ENCODE measurements around the gene HLA-DQB2. TPM values are rescaled to one million over a fixed set of nuclear protein-coding genes. Genes with fewer than 3 reads are reported as not detected.
A peak's percentile ranks its signal among the peaks of the same experiment; 100 is the strongest.

Gene HLA-DQB2
- total RNA-seq, 4 donors from 2014 or later, result 0.41 to 9.8 TPM; not detected in 2

DNA sequence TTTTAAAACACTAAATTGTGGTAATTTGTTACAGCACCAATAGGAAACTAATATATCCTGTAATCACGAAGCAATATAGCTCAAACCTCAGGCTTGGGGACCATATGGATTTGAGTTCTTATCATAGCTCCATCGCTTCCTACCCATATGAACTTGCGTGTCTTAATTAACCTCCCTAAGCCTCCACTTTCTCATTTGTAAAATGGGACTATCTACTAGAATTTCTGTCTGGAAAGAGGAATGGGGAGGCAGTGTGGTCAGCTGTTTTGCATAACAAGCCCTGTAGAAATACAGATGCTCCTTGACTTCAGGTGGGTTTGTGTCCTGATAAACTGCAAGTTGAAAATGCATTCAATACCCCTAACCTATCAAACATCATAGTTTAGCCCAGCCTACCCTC, 36.4 kb upstream of the HLA-DQB2 start:
- no peak overlapping the region for H3K27ac ChIP-seq
- TF ChIP-seq CTCF (IDR thresholded peaks at IDR 0.05) (no peak), POLR2A (IDR thresholded peaks at IDR 0.05) (no peak)
- H3K4me1 ChIP-seq, result no peaks in the 10 kb centered on the region
- H3K4me3 ChIP-seq, result no peak overlapping the region
- intact Hi-C loops (cut with DNase I; ENCODE audit: low total_unique reads), result loop anchor here (10.0 kb wide), 1 partner anchor 385 kb away; no protein-coding TSS in a partner anchor
- no peaks in the 10 kb centered on the region for H3K9me3 ChIP-seq
- H3K36me3 ChIP-seq, result no peaks in the 10 kb centered on the region
- no peaks in the 10 kb centered on the region for H3K27me3 ChIP-seq
- no peak for DNase-seq

DNA sequence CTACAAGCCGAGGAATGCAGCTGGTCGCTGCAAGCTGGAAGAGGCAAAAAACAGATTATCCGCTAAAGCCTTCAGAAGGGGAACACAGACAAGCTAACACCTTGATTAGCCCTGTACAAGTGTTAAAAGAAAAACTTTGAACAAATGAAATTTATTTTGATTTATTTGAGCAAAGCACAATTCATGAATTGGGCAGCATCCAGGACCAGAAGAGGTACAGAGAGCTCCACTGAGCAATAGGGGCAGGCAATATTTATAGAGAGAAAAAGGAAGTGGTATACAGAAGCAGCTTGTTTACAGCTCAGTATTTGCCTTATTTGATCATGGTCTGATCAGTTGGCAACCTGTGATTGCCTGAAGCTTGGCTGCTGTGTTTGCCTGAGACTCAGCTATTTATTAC, 35.8 kb upstream of the HLA-DQB2 start:
- H3K27me3 ChIP-seq, result no peaks in the 10 kb centered on the region
- no peak for DNase-seq
- no peaks in the 10 kb centered on the region for H3K36me3 ChIP-seq
- intact Hi-C loops (cut with DNase I; ENCODE audit: low total_unique reads), result loop anchor here (10.0 kb wide), 1 partner anchor 384 kb away; no protein-coding TSS in a partner anchor
- H3K27ac ChIP-seq, result no peak overlapping the region
- TF ChIP-seq POLR2A (IDR thresholded peaks at IDR 0.05), result no peak
- TF ChIP-seq CTCF (IDR thresholded peaks at IDR 0.05), result no peak
- H3K9me3 ChIP-seq, result no peaks in the 10 kb centered on the region
- H3K4me3 ChIP-seq, result no peak overlapping the region
- no peaks in the 10 kb centered on the region for H3K4me1 ChIP-seq

GRCh38 chr6:32796848-32797776, 33.8 kb upstream of the HLA-DQB2 start:
- intact Hi-C loops (cut with DNase I; ENCODE audit: low total_unique reads), result loop anchor here (10.0 kb wide), 1 partner anchor 382 kb away; no protein-coding TSS in a partner anchor
- Histone ChIP-seq H3K36me3 (no peaks in the 10 kb centered on the region), H3K4me3 (no peak overlapping the region), H3K9me3 (no peaks in the 10 kb centered on the region), H3K27me3 (no peaks in the 10 kb centered on the region), H3K27ac (no peak overlapping the region), H3K4me1 (no peaks in the 10 kb centered on the region)
- no peak for TF ChIP-seq POLR2A (IDR thresholded peaks at IDR 0.05)
- peak; percentile 86 to 88 (median 88) for TF ChIP-seq CTCF (IDR thresholded peaks at IDR 0.05)
- DNase-seq, result peak; percentile 73 to 79

GRCh38 chr6:32794510-32794909, 31.2 kb upstream of the HLA-DQB2 start:
- TF ChIP-seq POLR2A (IDR thresholded peaks at IDR 0.05) (no peak), CTCF (IDR thresholded peaks at IDR 0.05) (no peak)
- no peak for DNase-seq
- no peaks in the 10 kb centered on the region for H3K36me3 ChIP-seq
- H3K27me3 ChIP-seq, result peaks cover 0 to 4% of the 10 kb centered on the region in 2 donors
- no peaks in the 10 kb centered on the region for H3K9me3 ChIP-seq
- H3K27ac ChIP-seq, result no peak overlapping the region
- no peaks in the 10 kb centered on the region for H3K4me1 ChIP-seq
- intact Hi-C loops (cut with DNase I; ENCODE audit: low total_unique reads), result loop anchor here (10.0 kb wide), 1 partner anchor 380 kb away; no protein-coding TSS in a partner anchor
- H3K4me3 ChIP-seq, result no peak overlapping the region

GRCh38 chr6:32792901-32793435, 29.6 kb upstream of the HLA-DQB2 start:
- Histone ChIP-seq H3K27ac (no peak overlapping the region), H3K27me3 (peaks cover 0 to 4% of the 10 kb centered on the region in 2 donors), H3K36me3 (no peaks in the 10 kb centered on the region), H3K9me3 (no peaks in the 10 kb centered on the region), H3K4me1 (no peaks in the 10 kb centered on the region), H3K4me3 (no peak overlapping the region)
- TF ChIP-seq POLR2A (IDR thresholded peaks at IDR 0.05), result no peak
- TF ChIP-seq CTCF (IDR thresholded peaks at IDR 0.05), result no peak
- intact Hi-C loops (cut with DNase I; ENCODE audit: low total_unique reads), result loop anchor here (10.0 kb wide), 1 partner anchor 378 kb away; no protein-coding TSS in a partner anchor
- DNase-seq, result no peak

Data from uterus (tissue), 4 donors.